ENCODE measurements around the gene FNDC3B. TPM values are rescaled to one million over a fixed set of nuclear protein-coding genes. Genes with fewer than 3 reads are reported as not detected.

The FNDC3B gene
- total and polyA plus RNA-seq, 9 of the 15 experiments (the other 6 are each of a cell fraction or from before 2014, with no cell fraction given), result 7.0 to 35.8 (median 16.2) TPM

DNA sequence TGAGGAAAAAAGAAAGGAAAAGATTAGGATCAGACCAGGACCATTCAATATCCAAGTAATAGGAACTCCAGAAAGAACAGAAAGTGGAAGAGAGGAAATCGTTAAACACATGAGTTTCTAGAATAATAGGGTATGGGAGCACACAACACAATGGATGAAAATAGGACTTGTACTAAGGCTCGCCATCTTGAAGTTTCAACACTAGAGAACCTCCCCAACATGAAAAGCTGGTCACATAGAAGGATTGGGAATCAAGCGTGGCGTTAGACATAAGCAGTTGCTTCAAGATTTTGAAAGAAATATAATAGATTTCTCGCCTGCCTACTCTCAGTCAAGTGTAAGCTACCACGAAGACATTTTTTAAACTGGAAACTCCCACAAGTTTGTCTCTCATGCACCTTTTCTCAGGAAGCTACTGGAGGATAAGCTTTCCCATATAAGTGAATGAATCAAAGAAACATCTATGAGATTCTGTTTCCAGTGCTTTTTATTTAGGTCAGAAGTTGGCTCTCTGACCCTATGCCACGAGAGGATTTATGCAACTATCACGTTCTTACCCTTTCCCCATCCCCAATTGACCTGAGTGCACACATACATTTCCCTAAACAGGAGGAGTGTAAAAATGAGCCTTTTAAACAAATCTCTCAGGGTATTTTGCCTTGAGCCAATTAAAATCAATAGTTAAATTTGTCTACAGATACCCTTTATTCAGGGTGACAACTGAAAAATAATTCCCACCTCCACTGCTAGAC lies 363.7 kb downstream of the FNDC3B start:
- CTCF ChIA-PET (ENCODE audit: low intra/inter-chr PET ratio), result no interaction called here
- in situ Hi-C loops (cut with MboI), result no loop called here

More for the DNA sequence above, 363.7 kb downstream of the FNDC3B start:
- BruUV-seq (replicated peaks), result TSS peak; percentile 5
- ATAC-seq (no peak), FAIRE-seq (no peak), DNase-seq (ENCODE audit: extremely low read depth in 1 of 4, low spot score in 3 of 4) (no peak)
- Histone ChIP-seq H3K79me2 (ENCODE audit: control insufficient read depth, insufficient read depth, low read length) (no peaks in the 10 kb centered on the region), H3K4me1 (replicated peaks in 1 of 2; ENCODE audit: control insufficient read depth in 2 of 2, insufficient read depth in 2 of 2, low read length in 2 of 2) (no peaks in the 10 kb centered on the region), H3K27ac (ENCODE audit: extremely low read depth, low read depth, low read length) (no peak overlapping the region), H3K36me3 (ENCODE audit: control insufficient read depth, insufficient read depth, low read length) (no peaks in the 10 kb centered on the region), H3K4me2 (ENCODE audit: insufficient read depth, low read length) (no peak overlapping the region), H3K9ac (ENCODE audit: insufficient read depth in 1 of 2, low read depth in 2 of 2, low read length in 2 of 2) (no peak overlapping the region), H2AFZ (ENCODE audit: low read depth, low read length) (no peak overlapping the region), H3K27me3 (ENCODE audit: control insufficient read depth in 2 of 2, insufficient read depth in 2 of 2, low read length in 2 of 2) (no peaks in the 10 kb centered on the region), H3K9me1 (ENCODE audit: control insufficient read depth, insufficient read depth, low read length) (no peaks in the 10 kb centered on the region), H4K20me1 (replicated peaks; ENCODE audit: control insufficient read depth, insufficient read depth, low read length) (no peaks in the 10 kb centered on the region), H3K9me3 (replicated peaks; ENCODE audit: control insufficient read depth, insufficient read depth, low read depth, low read length) (no peaks in the 10 kb centered on the region), H3K4me3 (no peak overlapping the region)
- intact Hi-C loops (cut with micrococcal nuclease), result no loop called here
- POLR2A ChIA-PET, result interaction anchor here (1.9 kb wide), 1 partner anchor 12 kb away, joined by 5 read pairs; no protein-coding TSS in a partner anchor
- 81% methylated on average over 8 of the region's 8 CpGs for WGBS (ENCODE audit: insufficient coverage, low coverage, missing lambda C conversion rate)
- TF ChIP-seq, protein P1, sequence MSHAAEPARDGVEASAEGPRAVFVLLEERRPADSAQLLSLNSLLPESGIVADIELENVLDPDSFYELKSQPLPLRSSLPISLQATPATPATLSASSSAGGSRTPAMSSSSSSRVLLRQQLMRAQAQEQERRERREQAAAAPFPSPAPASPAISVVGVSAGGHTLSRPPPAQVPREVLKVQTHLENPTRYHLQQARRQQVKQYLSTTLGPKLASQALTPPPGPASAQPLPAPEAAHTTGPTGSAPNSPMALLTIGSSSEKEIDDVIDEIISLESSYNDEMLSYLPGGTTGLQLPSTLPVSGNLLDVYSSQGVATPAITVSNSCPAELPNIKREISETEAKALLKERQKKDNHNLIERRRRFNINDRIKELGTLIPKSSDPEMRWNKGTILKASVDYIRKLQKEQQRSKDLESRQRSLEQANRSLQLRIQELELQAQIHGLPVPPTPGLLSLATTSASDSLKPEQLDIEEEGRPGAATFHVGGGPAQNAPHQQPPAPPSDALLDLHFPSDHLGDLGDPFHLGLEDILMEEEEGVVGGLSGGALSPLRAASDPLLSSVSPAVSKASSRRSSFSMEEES (CRISPR knock-in tag; IDR thresholded peaks at IDR 0.05), result no peak
- no peak for TF ChIP-seq TEAD1 (CRISPR knock-in tag; IDR thresholded peaks at IDR 0.05)
- no peak for TF ChIP-seq SUPT5H (IDR thresholded peaks at IDR 0.05)
- TF ChIP-seq ZKSCAN1 (IDR thresholded peaks at IDR 0.05; ENCODE audit: low read depth, low read length), result no peak
- TF ChIP-seq HDAC6 (IDR thresholded peaks at IDR 0.05; ENCODE audit: low read depth, low read length), result no peak
- TF ChIP-seq ARNT (IDR thresholded peaks at IDR 0.05), result no peak
